GM19035 (cell line): ENCODE data around the gene MTMR11.

ENCODE experiments used
- ATAC-seq: cut with Tn5 transposase; IDR thresholded peaks from one replicate; pipeline ENCODE4 v1.9.1; 2021; ENCODE audit not compliant: unreplicated experiment

MTMR11 gene

GRCh38 chr1:149937759-149938158 is 1.1 kb upstream of the MTMR11 start:
- ATAC-seq, result no peak

- no peak for ATAC-seq
Measured at GRCh38 chr1:149936992-149937705, 470 bp upstream of the MTMR11 start.

- no peak for ATAC-seq
Measured at GRCh38 chr1:149934356-149934755, 2.3 kb downstream of the MTMR11 start.

- no peak for ATAC-seq
Measured at GRCh38 chr1:149933208-149933607, 3.5 kb downstream of the MTMR11 start.

DNA sequence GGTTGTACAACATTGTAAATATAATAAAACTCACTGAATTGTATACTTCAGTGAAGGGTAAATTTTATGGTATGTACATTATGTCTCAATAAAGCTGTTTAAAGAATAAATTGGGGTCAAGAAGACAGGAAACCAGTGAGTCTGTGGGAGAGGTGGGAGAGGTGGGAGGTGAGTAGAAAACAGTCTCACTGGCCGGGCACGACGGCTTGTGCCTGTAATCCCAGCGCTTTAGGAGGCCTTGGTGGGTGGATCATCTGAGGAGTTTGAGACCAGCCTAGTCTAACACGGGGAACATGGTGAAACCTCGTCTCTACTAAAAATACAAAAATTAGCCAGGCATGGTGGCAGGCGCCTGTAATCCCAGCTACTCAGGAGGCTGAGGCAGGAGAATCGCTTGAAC is 4.2 kb downstream of the MTMR11 start:
- ATAC-seq, result no peak

DNA sequence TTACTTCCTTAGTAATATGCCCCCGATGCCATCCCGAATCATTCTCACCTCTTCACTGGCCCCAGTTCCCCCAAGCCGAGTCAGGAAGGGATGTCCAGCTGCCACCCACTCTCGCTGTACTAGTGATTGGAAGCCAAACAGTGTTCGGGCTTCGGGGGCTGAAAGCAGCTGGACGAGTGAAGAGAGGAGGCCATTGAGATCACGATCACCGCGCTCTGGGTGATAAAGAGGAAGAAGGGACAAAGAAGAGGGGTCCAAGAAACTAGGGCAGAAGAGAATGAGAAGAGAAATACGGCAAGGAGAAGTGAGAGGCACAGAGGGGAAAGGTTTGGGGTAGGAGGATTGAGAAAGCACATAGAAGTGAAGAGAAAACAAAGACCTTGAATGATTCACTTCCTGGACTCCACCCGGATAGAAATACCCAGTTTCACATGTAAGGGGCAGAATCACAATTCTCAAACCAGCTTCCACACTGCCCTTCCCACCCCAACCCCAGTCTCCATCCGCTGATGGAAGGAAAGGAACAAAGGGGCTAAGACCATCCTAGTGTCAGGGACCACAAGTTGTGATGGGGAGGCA is 5.4 kb downstream of the MTMR11 start:
- no peak for ATAC-seq

- no peak for ATAC-seq
Measured at GRCh38 chr1:149929856-149930255, 6.8 kb downstream of the MTMR11 start.

DNA sequence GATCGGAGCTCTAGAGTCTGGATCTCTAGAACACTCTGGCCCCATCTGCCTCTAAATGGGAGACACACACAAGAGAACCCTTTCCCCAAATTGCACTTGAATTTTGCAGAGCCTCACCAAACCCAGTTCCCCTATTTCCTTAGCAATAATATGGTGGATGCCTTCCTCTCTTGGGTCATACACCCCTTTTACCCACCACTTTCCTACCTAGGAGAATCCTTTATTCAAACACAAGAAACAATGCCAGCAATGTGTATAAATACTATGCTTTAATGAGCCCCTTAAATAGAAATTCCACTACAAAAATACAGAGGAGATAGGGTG is 8.3 kb downstream of the MTMR11 start:
- no peak for ATAC-seq

GRCh38 chr1:149927563-149928400 is 8.9 kb downstream of the MTMR11 start, which contains the start of gene SF3B4:
Gene SF3B4, minus strand, starts transcription at chr1:149927803. Its CDS starts 44 bp downstream, at chr1:149927759.
- ATAC-seq, result peak; percentile 98

DNA sequence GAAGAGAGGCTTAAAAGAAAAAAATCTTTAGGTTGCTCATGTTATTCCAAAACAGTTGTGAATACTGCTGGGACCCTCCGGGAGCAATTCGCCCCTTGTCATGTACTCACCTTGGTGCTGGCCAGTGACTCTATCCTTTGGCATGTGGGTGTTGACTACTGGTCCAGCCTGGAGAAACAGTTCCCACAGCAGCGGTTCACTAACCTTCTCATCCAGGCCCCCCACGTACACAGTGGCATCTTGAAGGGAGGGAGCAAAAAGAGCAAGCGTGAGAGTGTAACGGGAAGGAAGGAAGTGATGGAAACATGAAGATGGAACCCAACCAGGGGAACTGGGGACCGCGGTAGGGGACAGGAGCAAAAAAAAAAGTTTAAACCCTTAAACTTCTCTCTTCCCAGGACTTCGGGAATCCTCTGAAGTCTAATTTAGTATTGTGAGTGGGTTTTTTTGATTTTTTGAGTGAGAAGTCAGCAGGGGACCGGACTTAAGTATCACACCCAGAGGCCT is 9.6 kb downstream of the MTMR11 start:
- ATAC-seq, result no peak

DNA sequence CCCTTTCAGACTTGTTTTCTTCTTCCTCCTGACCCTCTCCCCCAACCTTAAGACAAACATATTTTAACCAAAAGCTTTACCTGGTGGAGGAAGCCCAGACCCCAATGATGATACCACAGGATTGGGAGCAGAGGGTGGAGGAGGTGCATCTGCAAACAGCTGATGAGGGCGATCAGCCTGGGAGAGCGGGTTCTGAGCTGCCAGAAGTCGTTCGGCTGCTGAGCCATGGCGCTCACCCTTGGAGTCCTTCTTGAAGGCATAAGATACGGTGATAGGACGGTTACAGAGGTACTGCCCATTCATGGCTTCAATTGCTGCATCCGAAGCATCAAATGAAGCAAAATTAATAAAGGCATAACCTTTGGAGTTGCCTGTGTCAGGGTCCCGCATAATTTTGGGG is 10.4 kb downstream of the MTMR11 start:
- ATAC-seq, result no peak

DNA sequence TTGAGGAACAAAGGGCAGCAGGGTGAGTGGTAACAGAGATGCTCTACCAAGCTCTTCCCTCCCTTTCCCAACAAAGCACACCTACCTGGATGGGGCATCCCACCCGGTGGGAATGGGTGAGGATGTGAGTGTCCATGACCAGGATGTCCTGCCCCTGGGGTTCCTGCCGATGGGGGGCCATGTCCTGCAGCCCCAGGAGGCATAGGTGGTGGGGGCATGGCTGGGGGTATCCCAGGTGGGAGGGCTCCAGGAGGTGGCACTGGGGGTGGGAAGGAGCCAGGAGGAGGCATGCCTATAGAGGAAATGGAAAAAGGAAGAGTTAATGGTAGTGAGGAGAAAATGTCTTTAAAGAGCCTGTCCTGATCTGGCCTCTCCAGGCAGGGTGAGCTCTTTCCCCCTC is 10.9 kb downstream of the MTMR11 start:
- ATAC-seq, result no peak

- no peak for ATAC-seq
Measured at GRCh38 chr1:149925345-149925744, 11.3 kb downstream of the MTMR11 start.

GRCh38 chr1:149923626-149924025 is 13.1 kb downstream of the MTMR11 start:
- ATAC-seq, result no peak

- ATAC-seq, result no peak
Measured at GRCh38 chr1:149917571-149918144, 19.0 kb downstream of the MTMR11 start, which contains the start of gene SV2A. Gene SV2A, minus strand, starts transcription at chr1:149917844. Its CDS starts 4,004 bp downstream, at chr1:149913840.

- ATAC-seq, result no peak
Measured at GRCh38 chr1:149916898-149917252, 19.8 kb downstream of the MTMR11 start.

GRCh38 chr1:149916193-149916897 is 20.3 kb downstream of the MTMR11 start:
- ATAC-seq, result no peak

DNA sequence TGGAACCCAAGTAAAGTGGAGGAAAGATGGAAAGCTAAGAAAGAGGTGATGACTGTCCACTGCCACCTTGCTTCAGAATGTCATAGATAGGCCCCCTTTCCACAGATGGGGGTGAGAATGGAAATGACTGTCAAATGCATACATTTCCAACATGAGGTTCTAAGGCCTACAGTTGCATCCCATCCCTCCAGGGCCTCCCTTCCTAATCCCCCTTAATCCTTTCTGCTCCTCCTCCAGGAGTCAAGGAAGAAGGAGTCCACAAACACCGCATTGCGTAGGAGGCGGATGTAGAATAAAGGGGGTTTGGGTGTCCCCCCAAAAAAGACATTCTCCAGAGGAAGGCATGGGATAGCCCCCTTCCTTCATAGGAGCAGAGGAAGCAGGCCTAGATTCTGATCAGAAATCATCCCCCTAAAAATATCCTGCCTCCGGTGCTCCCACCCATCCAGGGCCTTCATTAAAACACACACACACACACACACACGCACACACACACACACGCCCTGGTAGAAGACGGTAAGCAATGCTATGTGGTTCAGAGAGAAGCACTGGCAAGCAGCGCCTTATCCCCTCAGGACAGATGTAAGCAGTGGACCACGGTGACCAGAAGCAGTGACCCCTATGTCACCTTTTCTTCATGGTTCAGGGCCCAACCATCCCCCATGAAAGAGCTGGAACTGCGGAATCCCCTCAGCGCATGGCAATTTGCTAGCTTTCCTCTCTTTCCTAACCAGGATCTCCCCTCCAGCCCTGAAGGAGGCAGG is 21.1 kb downstream of the MTMR11 start:
- ATAC-seq, result no peak

DNA sequence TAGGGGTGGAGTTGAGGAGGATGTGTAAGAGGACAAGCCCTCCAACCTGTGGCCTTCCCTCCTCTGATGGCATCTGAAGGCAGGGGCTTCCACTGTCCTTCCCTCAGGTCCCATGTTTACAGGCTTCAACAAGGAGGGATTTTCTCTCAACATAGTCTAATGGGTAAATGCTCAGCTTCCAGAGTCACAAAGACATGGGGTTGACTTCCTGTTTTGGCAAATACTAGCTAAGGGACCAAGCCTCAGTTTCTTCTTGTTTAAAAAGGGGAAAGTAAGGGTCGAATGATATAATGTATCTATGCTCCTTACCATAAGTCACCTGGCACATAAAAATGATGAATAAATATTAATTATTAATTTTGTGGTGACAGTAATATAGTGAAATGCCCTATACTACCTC is 22.1 kb downstream of the MTMR11 start:
- ATAC-seq, result no peak

- ATAC-seq, result no peak
Measured at GRCh38 chr1:149906570-149907075, 30.1 kb downstream of the MTMR11 start.
